HG03558 (cell line): ENCODE results near the gene DIS3L2.

Experiments used
- ATAC-seq: cut with Tn5 transposase; IDR thresholded peaks from one replicate; pipeline ENCODE4 v1.9.1; 2021; ENCODE audit warnings: moderate number of reproducible peaks; ENCODE audit not compliant: unreplicated experiment; ENCODE audit errors: extremely low read depth

Gene DIS3L2

GRCh38 chr2:231947694-231948093 lies 13.8 kb upstream of the DIS3L2 start:
- ATAC-seq, result no peak

- no peak for ATAC-seq
Observed at GRCh38 chr2:231951452-231952035, 10.0 kb upstream of the DIS3L2 start.

- no peak for ATAC-seq
Observed at GRCh38 chr2:231955758-231956472, 5.6 kb upstream of the DIS3L2 start.

- no peak for ATAC-seq
Observed at GRCh38 chr2:231957913-231958763, 3.4 kb upstream of the DIS3L2 start.

GRCh38 chr2:231960810-231961348 lies 634 bp upstream of the DIS3L2 start:
- no peak for ATAC-seq

GRCh38 chr2:231965102-231965501 lies 3.6 kb downstream of the DIS3L2 start:
- no peak for ATAC-seq

- ATAC-seq, result no peak
Observed at GRCh38 chr2:231966886-231967285, 5.4 kb downstream of the DIS3L2 start.

- no peak for ATAC-seq
Observed at GRCh38 chr2:231968820-231969219, 7.3 kb downstream of the DIS3L2 start.

- no peak for ATAC-seq
Observed at GRCh38 chr2:231970461-231970860, 8.9 kb downstream of the DIS3L2 start.

GRCh38 chr2:231975001-231975400 lies 13.5 kb downstream of the DIS3L2 start:
- no peak for ATAC-seq

GRCh38 chr2:231977430-231977829 lies 15.9 kb downstream of the DIS3L2 start:
- no peak for ATAC-seq

- no peak for ATAC-seq
Observed at GRCh38 chr2:231984992-231985391, 23.5 kb downstream of the DIS3L2 start.

GRCh38 chr2:231985823-231986261 lies 24.3 kb downstream of the DIS3L2 start:
- ATAC-seq, result no peak

- ATAC-seq, result no peak
Observed at GRCh38 chr2:231987124-231987727, 25.7 kb downstream of the DIS3L2 start.

GRCh38 chr2:231988179-231988866 lies 26.8 kb downstream of the DIS3L2 start:
- ATAC-seq, result no peak

- no peak for ATAC-seq
Observed at GRCh38 chr2:231991664-231992063, 30.2 kb downstream of the DIS3L2 start.

- ATAC-seq, result no peak
Observed at GRCh38 chr2:231992888-231993287, 31.4 kb downstream of the DIS3L2 start.

- ATAC-seq, result no peak
Observed at GRCh38 chr2:231996797-231997540, 35.5 kb downstream of the DIS3L2 start.

GRCh38 chr2:231998046-231998445 lies 36.5 kb downstream of the DIS3L2 start:
- no peak for ATAC-seq
